SK-N-SH treated with all-trans-retinoic acid at 6 μM for 48 hours (cell line): Measurements from ENCODE around the gene PID1.

Experiments
- CSDC2 ChIP-seq: fragments of 250-450 bp; sonication (Bioruptor Pico); IDR thresholded peaks from 2 replicates; pipeline ENCODE4 v1.5.0; 2020; ENCODE audit warnings: mild to moderate bottlenecking, moderate library complexity
- PATZ1 ChIP-seq: fragments of 250-450 bp; sonication (Bioruptor Pico); IDR thresholded peaks from 2 replicates; pipeline ENCODE4 v1.8.0; 2020; ENCODE audit warnings: mild to moderate bottlenecking, moderate library complexity, borderline replicate concordance
- PPARA ChIP-seq: fragments of 250-450 bp; sonication (Bioruptor Pico); IDR thresholded peaks from 2 replicates; pipeline ENCODE4 v1.5.0; 2020; ENCODE audit warnings: mild to moderate bottlenecking, borderline replicate concordance
- ZFP3 ChIP-seq: fragments of 250-450 bp; sonication (Bioruptor Pico); IDR thresholded peaks from 2 replicates; pipeline ENCODE4 v1.5.0; 2020; ENCODE audit warnings: mild to moderate bottlenecking, moderate library complexity
- ZNF565 ChIP-seq: fragments of 450-650 bp; formaldehyde crosslinking; conservative IDR thresholded peaks from 2 replicates; pipeline ENCODE4 v1.5.0; 2020; ENCODE audit warnings: low read depth, mild to moderate bottlenecking, moderate library complexity

- no peak for TF ChIP-seq CSDC2 (CRISPR knock-in tag)
- TF ChIP-seq PATZ1 (CRISPR knock-in tag): no peak
- TF ChIP-seq PPARA (CRISPR knock-in tag): no peak
- TF ChIP-seq ZNF565 (CRISPR knock-in tag): no peak
- TF ChIP-seq ZFP3 (CRISPR knock-in tag): 0 out of 2 replicates have a peak, but pooled peaks have one; percentile 35
These were observed 129.6 kb downstream of the PID1 start for GRCh38 chr2:229141424-229142025.
